T47D (cell line): ENCODE data around the gene TMEM244.
"Not testable (repeated sequence)": the region's sequence is repeated elsewhere in the genome, so short reads cannot be mapped to it uniquely, and the experiment has no call there.

Source experiments
- DNase-seq, 2 experiments: peaks; one replicate each; pipeline versions ENCODE4 v3.0.0 to v3.0.0-alpha.2; 2011 to 2012; ENCODE audit warnings: low read depth in 1 of 2, low spot score in 1 of 2
- JUND ChIP-seq: IDR thresholded peaks from 2 replicates; pipeline ENCODE4 v1.6.1; 2012; ENCODE audit warnings: low read depth
- in situ Hi-C: cut with HindIII; loops from 2 replicates; pipeline ENCODE4 v1.10.0; 2016; ENCODE audit warnings: low sequenced_read_pairs, low pct_unique_long_range_greater_than_20kb

TMEM244 gene

GRCh38 chr6:129857838-129858237 is 3.3 kb downstream of the TMEM244 start:
- DNase-seq = no peak
- in situ Hi-C loops = no loop called here
- no peak for TF ChIP-seq JUND

- in situ Hi-C loops = no loop called here
- no peak for TF ChIP-seq JUND
- no peak for DNase-seq
Observed at GRCh38 chr6:129853996-129854711, 7.0 kb downstream of the TMEM244 start.

GRCh38 chr6:129852257-129852858 is 8.8 kb downstream of the TMEM244 start:
- DNase-seq = no peak
- no peak for TF ChIP-seq JUND
- in situ Hi-C loops = no loop called here

- DNase-seq = no peak
- in situ Hi-C loops = no loop called here
- TF ChIP-seq JUND = no peak
Observed at GRCh38 chr6:129849456-129849855, 11.7 kb downstream of the TMEM244 start.

GRCh38 chr6:129846761-129847160 is 14.4 kb downstream of the TMEM244 start:
- in situ Hi-C loops = no loop called here
- DNase-seq = no peak
- TF ChIP-seq JUND = no peak

- in situ Hi-C loops = no loop called here
- no peak for TF ChIP-seq JUND
- DNase-seq = no peak
Observed at GRCh38 chr6:129845696-129846095, 15.4 kb downstream of the TMEM244 start.

GRCh38 chr6:129844118-129844891 is 16.8 kb downstream of the TMEM244 start:
- no peak for TF ChIP-seq JUND
- DNase-seq = peak in 1 of 2 experiments; percentile 12
- in situ Hi-C loops = no loop called here

- no peak for DNase-seq
- in situ Hi-C loops = no loop called here
Observed at GRCh38 chr6:129843573-129843972, 17.5 kb downstream of the TMEM244 start.

GRCh38 chr6:129842881-129843409 is 18.2 kb downstream of the TMEM244 start:
- in situ Hi-C loops = no loop called here
- DNase-seq = no peak
- TF ChIP-seq JUND = no peak

More at GRCh38 chr6:129843573-129843972, 17.5 kb downstream of the TMEM244 start:
- TF ChIP-seq JUND = no peak

- TF ChIP-seq JUND = no peak
- DNase-seq = no peak
- in situ Hi-C loops = no loop called here
Observed at GRCh38 chr6:129842137-129842536, 19.0 kb downstream of the TMEM244 start.

GRCh38 chr6:129839562-129839961 is 21.6 kb downstream of the TMEM244 start:
- in situ Hi-C loops, DNase-seq: not testable (repeated sequence)

GRCh38 chr6:129835691-129836090 is 25.4 kb downstream of the TMEM244 start:
- no peak for TF ChIP-seq JUND
- in situ Hi-C loops = no loop called here
- no peak for DNase-seq

- no peak for DNase-seq
- in situ Hi-C loops = no loop called here
- TF ChIP-seq JUND = no peak
Observed at GRCh38 chr6:129832299-129832698, 28.8 kb downstream of the TMEM244 start.
